ENCODE measurements around the gene GNMT. TPM values are rescaled to one million over a fixed set of nuclear protein-coding genes. Genes with fewer than 3 reads are reported as not detected.

GNMT gene
- polyA plus RNA-seq, 1 of the 3 experiments (the other 2 are of a cell fraction) = 2.0 TPM

DNA sequence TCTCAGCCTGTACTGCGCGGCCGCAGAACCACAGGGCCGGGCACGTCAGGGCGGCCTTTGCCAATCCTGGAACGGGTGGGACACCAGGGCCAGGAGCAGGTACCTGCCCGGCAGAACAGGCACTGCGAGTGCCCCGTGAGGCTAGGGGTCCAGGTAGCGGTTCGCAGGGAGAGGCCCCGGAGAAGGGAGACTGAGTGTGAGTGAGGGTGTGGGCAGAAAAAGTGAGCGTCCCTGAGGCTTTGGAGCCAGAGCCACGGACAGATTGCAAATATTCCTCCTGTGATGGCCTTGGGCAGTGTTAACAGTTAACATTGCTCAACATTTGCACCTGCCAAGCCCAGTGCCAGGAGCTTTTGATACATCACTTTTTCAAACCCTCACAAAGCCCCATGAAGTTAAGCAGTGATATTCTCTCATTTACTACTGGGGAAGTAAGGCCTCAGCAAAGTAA lies 491 bp downstream of the GNMT start:
- WGBS (ENCODE audit: low lambda C conversion rate) = 74% methylated on average over 15 of the region's 15 CpGs
- CTCF ChIA-PET = interaction anchor here (1.2 kb wide), 1 partner anchor 75 kb away, joined by 3 read pairs; no protein-coding TSS in a partner anchor
- H3K36me3 ChIP-seq (replicated peaks in 1 of 2; ENCODE audit: control insufficient read depth in 1 of 2, insufficient read depth in 2 of 2, low read length in 1 of 2) = peaks cover 0 to 19% of the 10 kb centered on the region in 2 experiments
- peak overlapping the region in 1 of 2 experiments; percentile 34; a peak in 2 of 4 replicates for H3K4me3 ChIP-seq (ENCODE audit: low read depth in 2 of 2, low read length in 1 of 2)
- H4K20me1 ChIP-seq (ENCODE audit: insufficient read depth) = no peaks in the 10 kb centered on the region
- POLR2A ChIA-PET = interaction anchor here (0.5 to 1.2 kb wide), 3 partner anchors 8 to 32 kb away, joined by 3 to 8 read pairs (median 4); partner anchors contain the start of gene CNPY3
- H3K9ac ChIP-seq = no peak overlapping the region
- no peaks in the 10 kb centered on the region for H3K9me2 ChIP-seq
- no peak overlapping the region for H3K4me2 ChIP-seq
- no peaks in the 10 kb centered on the region for H3K9me3 ChIP-seq
- H3F3A ChIP-seq (replicated peaks; ENCODE audit: insufficient read depth) = no peaks in the 10 kb centered on the region
- H3K79me2 ChIP-seq (ENCODE audit: insufficient read depth) = no peaks in the 10 kb centered on the region
- no peak overlapping the region for H2AFZ ChIP-seq (ENCODE audit: low read depth)
- DNase-seq = no peak
- H3K27me3 ChIP-seq (ENCODE audit: insufficient read depth) = no peaks in the 10 kb centered on the region
- H3K27ac ChIP-seq (ENCODE audit: low read depth in 2 of 2, low read length in 1 of 2) = no peak overlapping the region
- peaks cover 0 to 7% of the 10 kb centered on the region in 2 experiments; a peak in 1 of 4 replicates for H3K4me1 ChIP-seq (ENCODE audit: control insufficient read depth in 1 of 2, insufficient read depth in 2 of 2, low read depth in 1 of 2, low read length in 1 of 2)
- TF ChIP-seq, protein P1, sequence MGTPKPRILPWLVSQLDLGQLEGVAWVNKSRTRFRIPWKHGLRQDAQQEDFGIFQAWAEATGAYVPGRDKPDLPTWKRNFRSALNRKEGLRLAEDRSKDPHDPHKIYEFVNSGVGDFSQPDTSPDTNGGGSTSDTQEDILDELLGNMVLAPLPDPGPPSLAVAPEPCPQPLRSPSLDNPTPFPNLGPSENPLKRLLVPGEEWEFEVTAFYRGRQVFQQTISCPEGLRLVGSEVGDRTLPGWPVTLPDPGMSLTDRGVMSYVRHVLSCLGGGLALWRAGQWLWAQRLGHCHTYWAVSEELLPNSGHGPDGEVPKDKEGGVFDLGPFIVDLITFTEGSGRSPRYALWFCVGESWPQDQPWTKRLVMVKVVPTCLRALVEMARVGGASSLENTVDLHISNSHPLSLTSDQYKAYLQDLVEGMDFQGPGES (IDR thresholded peaks at IDR 0.05; ENCODE audit: low read depth, low read length) = no peak
- TF ChIP-seq SIN3A (IDR thresholded peaks at IDR 0.05; ENCODE audit: borderline replicate concordance, low read depth, low read length) = no peak
- TF ChIP-seq RAD21 (IDR thresholded peaks at IDR 0.05; ENCODE audit: low read length) = no peak

DNA sequence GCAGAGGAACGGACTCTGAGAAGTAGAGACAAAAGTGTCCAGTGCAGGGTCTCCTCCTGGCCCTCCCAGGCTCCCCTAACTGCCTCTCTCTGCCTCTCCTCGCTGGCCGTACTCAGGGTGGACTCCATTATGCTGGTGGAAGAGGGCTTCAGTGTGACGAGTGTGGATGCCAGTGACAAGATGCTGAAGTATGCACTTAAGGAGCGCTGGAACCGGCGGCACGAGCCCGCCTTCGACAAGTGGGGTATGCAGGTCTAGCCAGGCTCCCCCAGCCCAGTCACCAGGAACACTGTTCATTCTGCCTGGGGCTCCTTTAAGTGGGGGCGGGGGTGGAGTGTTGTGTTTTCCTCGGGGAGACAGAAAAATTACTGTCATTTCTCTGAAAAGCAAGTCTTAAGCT lies 1.5 kb downstream of the GNMT start:
- WGBS (ENCODE audit: low lambda C conversion rate) = 88% methylated on average over 8 of the region's 12 CpGs
- POLR2A ChIA-PET = interaction anchor here (2.1 kb wide), 1 partner anchor 17 kb away, joined by 4 read pairs; the partner anchor contains the start of gene PEX6
- Histone ChIP-seq H4K20me1 (ENCODE audit: insufficient read depth) (no peaks in the 10 kb centered on the region), H3K79me2 (ENCODE audit: insufficient read depth) (no peaks in the 10 kb centered on the region), H3K9me3 (no peaks in the 10 kb centered on the region), H3K9me2 (no peaks in the 10 kb centered on the region), H3K27me3 (ENCODE audit: insufficient read depth) (no peaks in the 10 kb centered on the region), H3K4me2 (no peak overlapping the region), H3K4me3 (ENCODE audit: low read depth in 2 of 2, low read length in 1 of 2) (no peak overlapping the region), H3K4me1 (ENCODE audit: control insufficient read depth in 1 of 2, insufficient read depth in 2 of 2, low read depth in 1 of 2, low read length in 1 of 2) (peaks cover 0 to 7% of the 10 kb centered on the region in 2 experiments; a peak in 1 of 4 replicates), H3K9ac (no peak overlapping the region), H3K27ac (ENCODE audit: low read depth in 2 of 2, low read length in 1 of 2) (no peak overlapping the region), H3K36me3 (replicated peaks in 1 of 2; ENCODE audit: control insufficient read depth in 1 of 2, insufficient read depth in 2 of 2, low read length in 1 of 2) (peaks cover 0 to 25% of the 10 kb centered on the region in 2 experiments), H2AFZ (ENCODE audit: low read depth) (no peak overlapping the region), H3F3A (replicated peaks; ENCODE audit: insufficient read depth) (no peaks in the 10 kb centered on the region)
- CTCF ChIA-PET = no interaction called here
- TF ChIP-seq JUND (IDR thresholded peaks at IDR 0.05) (no peak), GABPA (IDR thresholded peaks at IDR 0.05; ENCODE audit: low read depth) (no peak), EP300 (IDR thresholded peaks at IDR 0.05; ENCODE audit: borderline replicate concordance in 1 of 2, low read depth in 1 of 2, low read length in 1 of 2) (no peak), FOSL2 (IDR thresholded peaks at IDR 0.05; ENCODE audit: borderline replicate concordance, low read depth) (no peak)
- TF ChIP-seq, protein P2, sequence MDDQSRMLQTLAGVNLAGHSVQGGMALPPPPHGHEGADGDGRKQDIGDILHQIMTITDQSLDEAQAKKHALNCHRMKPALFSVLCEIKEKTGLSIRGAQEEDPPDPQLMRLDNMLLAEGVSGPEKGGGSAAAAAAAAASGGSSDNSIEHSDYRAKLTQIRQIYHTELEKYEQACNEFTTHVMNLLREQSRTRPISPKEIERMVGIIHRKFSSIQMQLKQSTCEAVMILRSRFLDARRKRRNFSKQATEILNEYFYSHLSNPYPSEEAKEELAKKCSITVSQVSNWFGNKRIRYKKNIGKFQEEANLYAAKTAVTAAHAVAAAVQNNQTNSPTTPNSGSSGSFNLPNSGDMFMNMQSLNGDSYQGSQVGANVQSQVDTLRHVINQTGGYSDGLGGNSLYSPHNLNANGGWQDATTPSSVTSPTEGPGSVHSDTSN (IDR thresholded peaks at IDR 0.05) = no peak
- TF ChIP-seq, protein P3, sequence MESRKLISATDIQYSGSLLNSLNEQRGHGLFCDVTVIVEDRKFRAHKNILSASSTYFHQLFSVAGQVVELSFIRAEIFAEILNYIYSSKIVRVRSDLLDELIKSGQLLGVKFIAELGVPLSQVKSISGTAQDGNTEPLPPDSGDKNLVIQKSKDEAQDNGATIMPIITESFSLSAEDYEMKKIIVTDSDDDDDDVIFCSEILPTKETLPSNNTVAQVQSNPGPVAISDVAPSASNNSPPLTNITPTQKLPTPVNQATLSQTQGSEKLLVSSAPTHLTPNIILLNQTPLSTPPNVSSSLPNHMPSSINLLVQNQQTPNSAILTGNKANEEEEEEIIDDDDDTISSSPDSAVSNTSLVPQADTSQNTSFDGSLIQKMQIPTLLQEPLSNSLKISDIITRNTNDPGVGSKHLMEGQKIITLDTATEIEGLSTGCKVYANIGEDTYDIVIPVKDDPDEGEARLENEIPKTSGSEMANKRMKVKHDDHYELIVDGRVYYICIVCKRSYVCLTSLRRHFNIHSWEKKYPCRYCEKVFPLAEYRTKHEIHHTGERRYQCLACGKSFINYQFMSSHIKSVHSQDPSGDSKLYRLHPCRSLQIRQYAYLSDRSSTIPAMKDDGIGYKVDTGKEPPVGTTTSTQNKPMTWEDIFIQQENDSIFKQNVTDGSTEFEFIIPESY (IDR thresholded peaks at IDR 0.05; ENCODE audit: borderline replicate concordance, low read depth) = no peak
- DNase-seq = no peak

Measured in SK-N-SH (cell line).